ENCODE data around the gene CA7. TPM values are rescaled to one million over a fixed set of nuclear protein-coding genes. Genes with fewer than 3 reads are reported as not detected.

Gene CA7
- total and polyA plus RNA-seq, 4 donors: not detected

GRCh38 chr16:66862023-66862520, 17.9 kb downstream of the CA7 start:
- Histone ChIP-seq H3K36me3 (ENCODE audit: control insufficient read depth in 4 of 4, insufficient read depth in 3 of 4, low read depth in 1 of 4, low read length in 3 of 4) (no peaks in the 10 kb centered on the region), H3K9me3 (ENCODE audit: control insufficient read depth in 4 of 4, low read length in 3 of 4) (no peaks in the 10 kb centered on the region), H3K9ac (ENCODE audit: low read depth in 1 of 2, low read length in 2 of 2) (no peak overlapping the region), H3K27me3 (ENCODE audit: control insufficient read depth in 4 of 4, insufficient read depth in 4 of 4, low read length in 3 of 4) (no peaks in the 10 kb centered on the region), H3K27ac (ENCODE audit: low read depth in 1 of 2, low read length in 2 of 2) (no peak overlapping the region), H3K4me1 (ENCODE audit: control insufficient read depth in 4 of 4, insufficient read depth in 4 of 4, low read length in 3 of 4) (no peaks in the 10 kb centered on the region), H3K4me3 (ENCODE audit: low read depth in 1 of 3, low read length in 3 of 3) (no peak overlapping the region)
- DNase-seq (ENCODE audit: low spot score): no peak
- no peak for TF ChIP-seq RAD21 (IDR thresholded peaks at IDR 0.05)
- TF ChIP-seq ZBTB33 (IDR thresholded peaks at IDR 0.05): no peak
- TF ChIP-seq TAF1 (conservative IDR thresholded peaks at IDR 0.05): no peak
- no peak for TF ChIP-seq ATF3 (IDR thresholded peaks at IDR 0.05)
- no peak for TF ChIP-seq CTCF (IDR thresholded peaks at IDR 0.05; ENCODE audit: low read depth, low read length, missing input control)
- no peak for TF ChIP-seq HNF4A (conservative IDR thresholded peaks at IDR 0.05)
- 92% methylated on average over 8 of the region's 8 CpGs for WGBS

- Histone ChIP-seq H3K4me3 (ENCODE audit: low read depth in 1 of 3, low read length in 3 of 3) (no peak overlapping the region), H3K9ac (ENCODE audit: low read depth in 1 of 2, low read length in 2 of 2) (no peak overlapping the region), H3K27me3 (ENCODE audit: control insufficient read depth in 4 of 4, insufficient read depth in 4 of 4, low read length in 3 of 4) (no peaks in the 10 kb centered on the region), H3K4me1 (ENCODE audit: control insufficient read depth in 4 of 4, insufficient read depth in 4 of 4, low read length in 3 of 4) (no peaks in the 10 kb centered on the region), H3K27ac (ENCODE audit: low read depth in 1 of 2, low read length in 2 of 2) (no peak overlapping the region), H3K36me3 (ENCODE audit: control insufficient read depth in 4 of 4, insufficient read depth in 3 of 4, low read depth in 1 of 4, low read length in 3 of 4) (no peaks in the 10 kb centered on the region), H3K9me3 (ENCODE audit: control insufficient read depth in 4 of 4, low read length in 3 of 4) (no peaks in the 10 kb centered on the region)
- TF ChIP-seq HNF4A (conservative IDR thresholded peaks at IDR 0.05) (no peak), MAX (IDR thresholded peaks at IDR 0.05) (no peak), RAD21 (IDR thresholded peaks at IDR 0.05) (no peak), REST (IDR thresholded peaks at IDR 0.05) (no peak), TAF1 (conservative IDR thresholded peaks at IDR 0.05) (no peak), NR2F2 (IDR thresholded peaks at IDR 0.05) (no peak), YY1 (IDR thresholded peaks at IDR 0.05) (no peak), GABPA (IDR thresholded peaks at IDR 0.05 in 1 of 2, conservative IDR thresholded peaks at IDR 0.05 in 1 of 2) (no peak), ZBTB33 (IDR thresholded peaks at IDR 0.05) (no peak), RXRA (IDR thresholded peaks at IDR 0.05) (no peak), SP1 (IDR thresholded peaks at IDR 0.05) (no peak), JUND (IDR thresholded peaks at IDR 0.05) (no peak)
- no peak for DNase-seq (ENCODE audit: low spot score)
These were observed 19.5 kb downstream of the CA7 start for GRCh38 chr16:66863707-66864106.
